Heart left ventricle (tissue), 16 donors: ENCODE data around the gene ORAI2. TPM values are rescaled to one million over a fixed set of nuclear protein-coding genes. Genes with fewer than 3 reads are reported as not detected.

Source experiments
- ATAC-seq, 4 donors: fragments of 200-7000 bp; cut with Tn5 transposase; one replicate each; pipeline ENCODE4 v1.9.1; 2020 to 2022; ENCODE audit warnings: moderate library complexity in 4 of 4, mild to moderate bottlenecking in 3 of 4, moderate number of reproducible peaks in 1 of 4
- DNase-seq, 5 donors: peaks; one replicate each; pipeline ENCODE4 v3.0.0-alpha.2; 2020
- H3K27ac ChIP-seq, 12 donors: fragments of 200-600 bp; sonication (generic) in 4 of 12; one replicate each; pipeline versions ENCODE4 v1.5.0 to v1.8.0; 2016 to 2022; ENCODE audit warnings: mild to moderate bottlenecking in 2 of 12
- H3K27me3 ChIP-seq, 9 donors: fragments of 200-600 bp; sonication (generic) in 2 of 9; one replicate each; pipeline versions ENCODE4 v1.5.1 to v1.8.0; 2016 to 2022; ENCODE audit warnings: mild to moderate bottlenecking in 3 of 9
- H3K36me3 ChIP-seq, 9 donors: fragments of 200-600 bp; sonication (generic) in 2 of 9; one replicate each; pipeline versions ENCODE4 v1.5.0 to v1.8.0; 2018 to 2022; ENCODE audit warnings: mild to moderate bottlenecking in 2 of 9
- H3K4me1 ChIP-seq, 12 donors: fragments of 200-600 bp; sonication (generic) in 4 of 12; one replicate each; pipeline versions ENCODE4 v1.5.0 to v1.8.0; 2016 to 2022; ENCODE audit warnings: mild to moderate bottlenecking in 3 of 12
- H3K4me3 ChIP-seq, 12 donors: fragments of 200-600 bp; sonication (generic) in 4 of 12; one replicate each; pipeline versions ENCODE4 v1.5.0 to v1.8.0; 2017 to 2022; ENCODE audit warnings: mild to moderate bottlenecking in 9 of 12, moderate library complexity in 4 of 12
- H3K9me3 ChIP-seq, 12 donors: fragments of 200-600 bp; sonication (generic) in 4 of 12; one replicate each; pipeline versions ENCODE4 v1.5.0 to v1.8.0; 2016 to 2022; ENCODE audit warnings: mild to moderate bottlenecking in 1 of 12
- CTCF ChIP-seq, 12 donors: fragments of 200-600 bp; sonication (generic) in 4 of 12; IDR thresholded peaks; one replicate each; pipeline versions ENCODE4 v1.5.0 to v1.8.0; 2018 to 2022; ENCODE audit warnings: antibody characterized with exemption in 12 of 12, mild to moderate bottlenecking in 5 of 12
- POLR2A ChIP-seq, 2 donors: fragments of 450-650 bp; IDR thresholded peaks; one replicate each; pipeline ENCODE4 v1.6.1; 2017; ENCODE audit warnings: antibody characterized with exemption in 2 of 2, mild to moderate bottlenecking in 2 of 2, moderate library complexity in 2 of 2
- WGBS, 4 donors: extraction: QIAGEN DNeasy Blood & Tissue Kit in 2 of 4; methylation state at CpG; one replicate each; pipeline versions ENCODE4 v1.1.5 to v1.1.7; 2013 to 2018; 5-methylcytosine and 5-hydroxymethylcytosine counted together
- intact Hi-C, 10 donors: fragments of 100-400 bp; cut with DNase I; formaldehyde crosslinking; loops; one replicate each; pipeline versions ENCODE4 v1.11.1 to v1.14.2; 2022
- polyA plus RNA-seq, 2 donors: library from polyadenylated mRNA; stranded (reverse); fragments of 200-250 nt; gene quantifications; one replicate each; pipeline ENCODE4 v1.2.3, GENCODE V29; 2013
- total RNA-seq, 9 donors: library from RNA; depleted of rRNA in 2 of 9; stranded (reverse); fragments of >200 nt in 2 of 9; fragmentation: NEBNext Ultra II Directional in 3 of 9; extraction: Animal tissue kit (Norgen Biotek cat#: 25700) in 3 of 9; gene quantifications; one replicate each; pipeline versions ENCODE4 v1.1.0 to v1.2.4, GENCODE V29; 2016 to 2023
- donor health status: ischemic (EF 13 %, LVEDD 7.1; RV severe dilation, severe dysfunction).
- donor health status: healthy with polysubstance abuse.
- donor health status: DM: no; HTN: yes; CAD: no.
- donor health status: DM: no; HTN: no; CAD: no.
- donor health status: ischemic (EF 25% LVEDD 6.9; RV normal size, moderate dysfunction).
- donor health status: ischemic (EF 25% LVEDD 5.7; RV mildly dilated, moderate dysfunction).
- donor health status: healthy.
- donor health status: DM: yes; HTN: yes; CAD: no.
- donor health status: ischemic (EF 35%, LVEDD 5.7; RV mildly dilated, moderate dysfunction).
- donor health status: nonischemic (EF 11% LVEDD 7.7; RV severe dilation, severe dysfunction).
- donor health status: DM: yes; HTN: yes; CAD: no.
- donor health status: PGD.
- donor health status: ischemic (EF 29% LVEDD 5.4; RV normal size, mild dysfunction).
- donor health status: nonischemic (EF 23%, LVEDD 6.1; RV moderate dilation, normal function).

The ORAI2 gene
- total and polyA plus RNA-seq, 11 donors, result 1.1 to 22.0 (median 4.8) TPM

DNA sequence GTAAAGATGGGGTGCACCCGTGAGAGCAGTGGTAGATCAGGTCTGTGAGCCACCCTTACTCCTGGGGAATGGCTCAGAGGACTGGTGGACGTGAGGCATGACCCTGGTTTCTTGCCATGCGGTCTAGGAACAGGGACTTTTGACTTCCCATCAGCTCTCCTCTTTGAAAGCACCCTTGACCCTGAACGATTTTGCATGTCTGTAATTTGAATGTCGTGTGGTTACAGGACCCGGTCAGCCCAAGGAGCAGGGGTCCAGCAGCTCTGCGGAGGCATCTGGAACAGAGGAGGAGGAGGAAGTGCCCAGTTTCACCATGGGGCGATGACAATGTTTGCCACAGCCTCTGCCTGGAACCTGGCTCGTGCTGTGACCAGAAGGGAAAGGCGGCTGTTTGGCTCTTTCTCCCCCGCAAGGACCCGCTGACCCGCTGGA, 8.6 kb upstream of the ORAI2 start:
- DNase-seq, result no peak

DNA sequence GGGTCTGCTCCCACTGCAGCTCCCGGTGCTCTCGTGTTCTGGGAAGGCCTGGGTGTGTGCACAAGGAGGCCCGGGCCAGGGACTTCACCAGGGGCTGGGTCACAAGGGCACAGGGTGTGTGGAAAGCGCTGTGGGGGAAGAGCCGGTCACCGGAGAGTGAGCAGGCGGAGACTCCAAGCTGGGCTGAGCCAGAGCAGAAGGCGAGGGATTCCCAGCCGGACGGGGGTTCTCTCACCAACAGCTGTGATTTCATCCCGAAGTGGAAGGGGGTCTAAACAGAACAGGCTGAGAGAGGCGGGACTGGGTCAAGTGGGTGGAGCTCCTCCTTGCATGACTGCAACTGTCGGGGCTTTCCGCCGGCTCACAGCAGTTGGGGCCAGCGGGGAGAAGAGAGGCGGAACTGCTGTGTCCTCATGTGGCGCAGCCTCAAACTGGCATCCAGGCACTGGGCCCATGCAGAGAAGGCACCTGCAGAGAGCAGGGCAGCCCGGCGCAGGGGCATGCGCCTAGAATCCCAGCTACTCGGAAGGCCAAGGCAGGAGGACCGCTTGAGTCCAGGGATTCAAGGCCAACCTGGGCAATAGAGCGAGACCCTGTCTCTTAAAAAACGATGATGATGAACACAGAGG, 7.6 kb upstream of the ORAI2 start:
- Histone ChIP-seq H3K4me1 (peaks cover 0 to 49% (median 0%) of the 10 kb centered on the region in 12 donors), H3K27me3 (no peaks in the 10 kb centered on the region), H3K9me3 (no peaks in the 10 kb centered on the region), H3K4me3 (peak overlapping the region in 1 of 12 donors; percentile 35), H3K36me3 (peaks cover 0 to 73% (median 48%) of the 10 kb centered on the region in 9 donors), H3K27ac (peak overlapping the region in 5 of 12 donors; percentile 24 to 91 (median 51))
- intact Hi-C loops, result no loop called here
- WGBS, 4 donors, result 82 to 87% (median 85%) methylated on average over 24 to 25 of the region's 25 CpGs
- TF ChIP-seq CTCF (IDR thresholded peaks at IDR 0.05), result no peak
- TF ChIP-seq POLR2A (IDR thresholded peaks at IDR 0.05), result no peak
- ATAC-seq (peak; percentile 39 to 74 (median 56)), DNase-seq (peak in 3 of 5 donors; percentile 51 to 86 (median 69))

More for the DNA sequence above, 8.6 kb upstream of the ORAI2 start:
- peaks cover 0 to 40% (median 0%) of the 10 kb centered on the region in 12 donors for H3K4me1 ChIP-seq
- ATAC-seq, result no peak
- WGBS, 4 donors, result 87 to 95% (median 90%) methylated on average over 11 to 13 of the region's 13 CpGs
- peaks cover 0 to 76% (median 50%) of the 10 kb centered on the region in 9 donors for H3K36me3 ChIP-seq
- H3K9me3 ChIP-seq, result no peaks in the 10 kb centered on the region
- intact Hi-C loops, result no loop called here
- TF ChIP-seq POLR2A (IDR thresholded peaks at IDR 0.05) (no peak), CTCF (IDR thresholded peaks at IDR 0.05) (no peak)
- no peak overlapping the region for H3K4me3 ChIP-seq
- H3K27ac ChIP-seq, result peak overlapping the region in 1 of 12 donors; percentile 91
- H3K27me3 ChIP-seq, result no peaks in the 10 kb centered on the region

DNA sequence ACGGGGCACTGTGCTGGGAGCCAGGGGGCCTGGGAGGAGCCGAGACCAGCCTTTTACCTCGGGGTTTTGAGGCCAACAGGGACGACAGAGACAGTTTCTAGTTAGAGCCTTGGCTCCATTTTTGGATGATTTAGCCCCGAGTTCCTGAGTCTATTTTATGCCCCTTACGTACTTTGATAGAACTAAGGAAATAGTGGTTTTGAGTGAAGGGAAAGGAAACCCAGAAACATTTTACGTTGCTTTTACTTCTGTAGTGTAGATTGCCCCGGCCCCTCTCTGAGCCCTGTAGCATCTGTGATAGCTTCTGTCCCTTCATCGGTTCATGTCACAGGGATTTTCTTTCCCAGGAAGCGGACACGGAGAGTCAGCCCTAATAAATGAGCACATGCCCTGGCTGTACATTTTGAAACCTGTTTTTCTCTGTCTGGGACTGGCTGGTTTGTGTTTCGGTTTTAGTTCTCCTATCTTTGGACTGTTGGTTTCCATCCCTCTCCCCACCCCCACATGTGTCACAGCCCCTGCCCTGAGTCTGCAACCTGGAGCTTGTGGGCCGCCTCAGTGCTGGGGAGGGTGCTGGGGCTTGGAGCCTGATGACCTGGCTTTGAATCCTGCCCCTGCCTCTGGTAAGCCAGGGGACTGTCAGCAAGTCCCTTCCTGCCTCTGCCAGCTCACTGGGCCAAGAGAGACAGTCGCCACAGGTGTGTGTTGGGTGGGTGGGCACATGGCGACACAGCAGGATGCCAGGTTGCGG, 6.9 kb upstream of the ORAI2 start:
- Histone ChIP-seq H3K27me3 (no peaks in the 10 kb centered on the region), H3K4me3 (peak overlapping the region in 1 of 12 donors; percentile 35), H3K27ac (peak overlapping the region in 5 of 12 donors; percentile 24 to 91 (median 52)), H3K9me3 (no peaks in the 10 kb centered on the region), H3K36me3 (peaks cover 0 to 66% (median 41%) of the 10 kb centered on the region in 9 donors), H3K4me1 (peaks cover 0 to 49% (median 0%) of the 10 kb centered on the region in 12 donors)
- TF ChIP-seq CTCF (IDR thresholded peaks at IDR 0.05), result no peak
- no peak for TF ChIP-seq POLR2A (IDR thresholded peaks at IDR 0.05)
- WGBS, 4 donors, result 82 to 90% (median 85%) methylated on average over 16 of the region's 16 CpGs
- ATAC-seq, result peak in 3 of 4 donors; percentile 11 to 48 (median 41)
- intact Hi-C loops, result no loop called here
- DNase-seq, result peak in 1 of 5 donors; percentile 34

DNA sequence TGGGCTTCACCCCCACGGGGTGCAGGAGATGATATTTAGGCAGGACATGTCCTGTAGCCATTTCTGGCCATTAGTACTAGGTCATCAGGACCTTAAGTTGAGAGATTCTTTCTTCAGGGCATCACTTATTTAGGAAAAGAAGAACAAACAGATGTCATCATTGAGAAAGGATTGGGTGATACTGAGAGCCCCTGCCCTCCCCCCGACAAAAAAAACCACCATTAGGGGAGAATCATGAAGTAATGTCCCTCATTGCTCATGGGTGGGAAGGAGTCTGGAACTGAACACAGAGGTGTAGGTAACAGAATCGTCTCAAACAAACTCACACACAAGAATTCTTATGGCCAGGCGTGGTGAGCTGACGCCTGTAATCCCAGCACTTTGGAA, 6.4 kb upstream of the ORAI2 start:
- DNase-seq (no peak), ATAC-seq (no peak)
- H3K27ac ChIP-seq, result peak overlapping the region in 3 of 12 donors; percentile 52 to 91 (median 68)
- WGBS, 4 donors, result 77 to 90% (median 85%) methylated on average over 5 of the region's 5 CpGs
- H3K4me1 ChIP-seq, result peaks cover 0 to 54% (median 0%) of the 10 kb centered on the region in 12 donors
- peaks cover 0 to 60% (median 35%) of the 10 kb centered on the region in 9 donors for H3K36me3 ChIP-seq
- no peaks in the 10 kb centered on the region for H3K9me3 ChIP-seq
- H3K27me3 ChIP-seq, result no peaks in the 10 kb centered on the region
- TF ChIP-seq CTCF (IDR thresholded peaks at IDR 0.05) (no peak), POLR2A (IDR thresholded peaks at IDR 0.05) (no peak)
- intact Hi-C loops, result no loop called here
- H3K4me3 ChIP-seq, result peak overlapping the region in 1 of 12 donors; percentile 35
